Bronchial epithelial cell (primary cell): ENCODE results near the gene PLK2. TPM values are rescaled to one million over a fixed set of nuclear protein-coding genes. Genes with fewer than 3 reads are reported as not detected.

Experiments
- DNase-seq: peaks from one replicate; pipeline ENCODE4 v3.0.0-alpha.2; 2010; ENCODE audit warnings: low read depth
- FAIRE-seq: peaks from 2 replicates; lab custom pipeline; 2011; peaks lifted over from hg19 to GRCh38; lab: Jason Lieb, UNC
- H3K27me3 ChIP-seq: 2 replicates; pipeline ENCODE4 v1.5.1; 2011; ENCODE audit warnings: low read length; ENCODE audit not compliant: control insufficient read depth, insufficient read depth
- H3K36me3 ChIP-seq: 2 replicates; pipeline ENCODE4 v1.5.1; 2011; ENCODE audit warnings: low read length; ENCODE audit not compliant: control insufficient read depth, insufficient read depth
- H3K4me3 ChIP-seq: 2 replicates; pipeline ENCODE4 v1.5.1; 2011; ENCODE audit warnings: mild to moderate bottlenecking, low read depth, low read length, control low read depth
- CTCF ChIP-seq: IDR thresholded peaks from 2 replicates; pipeline ENCODE4 v1.5.1; 2011; ENCODE audit warnings: mild to moderate bottlenecking, moderate library complexity, low read length, control low read depth, inconsistent platforms; ENCODE audit not compliant: insufficient read depth, severe bottlenecking
- total RNA-seq: library from RNA; depleted of rRNA; stranded (reverse); fragments of >200 nt; gene quantifications from 2 replicates; pipeline ENCODE4 v1.2.1, GENCODE V29; 2014

Gene PLK2
- total RNA-seq, 1 donor from 2014 or later: 146 TPM

DNA sequence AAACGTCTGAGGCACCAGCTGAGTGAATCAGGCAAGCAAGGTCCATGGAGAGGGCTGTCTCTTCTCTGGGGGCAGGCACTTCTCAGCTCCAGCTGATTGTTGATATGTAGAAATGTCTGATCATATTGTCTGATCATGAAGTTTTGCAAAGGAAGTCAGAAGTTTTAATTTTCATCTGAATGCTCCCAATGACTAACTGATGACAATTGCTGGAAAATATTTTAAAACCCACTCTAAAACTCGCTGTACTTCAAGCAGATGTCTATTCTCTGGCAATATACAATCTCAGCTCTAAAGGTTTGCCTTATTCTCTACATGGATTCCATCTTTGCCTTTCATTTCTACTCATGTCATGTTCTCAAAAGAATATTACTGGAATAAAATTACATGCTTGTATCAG lies 12.7 kb downstream of the PLK2 start:
- FAIRE-seq (no peak), DNase-seq (no peak)
- H3K27me3 ChIP-seq: no peaks in the 10 kb centered on the region
- TF ChIP-seq CTCF: no peak
- no peak overlapping the region for H3K4me3 ChIP-seq
- no peaks in the 10 kb centered on the region for H3K36me3 ChIP-seq

GRCh38 chr5:58446024-58446423 lies 13.9 kb downstream of the PLK2 start:
- Histone ChIP-seq H3K4me3 (no peak overlapping the region), H3K27me3 (no peaks in the 10 kb centered on the region), H3K36me3 (no peaks in the 10 kb centered on the region)
- no peak for TF ChIP-seq CTCF
- DNase-seq (no peak), FAIRE-seq (no peak)

- no peak for FAIRE-seq
- Histone ChIP-seq H3K4me3 (no peak overlapping the region), H3K36me3 (no peaks in the 10 kb centered on the region), H3K27me3 (no peaks in the 10 kb centered on the region)
- peak; percentile 83 for DNase-seq
- no peak for TF ChIP-seq CTCF
These were observed 15.1 kb downstream of the PLK2 start for GRCh38 chr5:58444805-58445204.

GRCh38 chr5:58440901-58441460 lies 18.9 kb downstream of the PLK2 start:
- FAIRE-seq (no peak), DNase-seq (no peak)
- Histone ChIP-seq H3K4me3 (no peak overlapping the region), H3K36me3 (no peaks in the 10 kb centered on the region), H3K27me3 (no peaks in the 10 kb centered on the region)
- TF ChIP-seq CTCF: no peak

- TF ChIP-seq CTCF: no peak
- H3K27me3 ChIP-seq: no peaks in the 10 kb centered on the region
- no peak overlapping the region for H3K4me3 ChIP-seq
- no peak for FAIRE-seq
- H3K36me3 ChIP-seq: no peaks in the 10 kb centered on the region
- DNase-seq: no peak
These were observed 20.7 kb downstream of the PLK2 start for GRCh38 chr5:58439094-58439644.

- DNase-seq (no peak), FAIRE-seq (peak; percentile 32)
- TF ChIP-seq CTCF: no peak
- Histone ChIP-seq H3K36me3 (no peaks in the 10 kb centered on the region), H3K4me3 (no peak overlapping the region), H3K27me3 (no peaks in the 10 kb centered on the region)
These were observed 22.2 kb downstream of the PLK2 start for GRCh38 chr5:58437661-58438060.
